IPS-20b (cell line): Measurements from ENCODE around the gene PDS5A.
"Not testable (repeated sequence)": the region's sequence is repeated elsewhere in the genome, so short reads cannot be mapped to it uniquely, and the experiment has no call there.

Source experiments
- H3K27ac ChIP-seq: one replicate; pipeline ENCODE4 v1.5.1; 2013; ENCODE audit warnings: low read length
- H3K27me3 ChIP-seq: 2 replicates; pipeline ENCODE4 v1.6.1; 2013; ENCODE audit warnings: mild to moderate bottlenecking, low read length, inconsistent platforms; ENCODE audit not compliant: insufficient read depth
- H3K36me3 ChIP-seq: 2 replicates; pipeline ENCODE4 v1.6.1; 2013; ENCODE audit warnings: low read depth, mild to moderate bottlenecking, inconsistent platforms, low read length, moderate library complexity; ENCODE audit not compliant: insufficient read depth
- H3K4me1 ChIP-seq: 2 replicates; pipeline ENCODE4 v1.6.1; 2013; ENCODE audit warnings: mild to moderate bottlenecking, control low read depth, inconsistent platforms, low read length, moderate library complexity; ENCODE audit not compliant: insufficient read depth
- H3K4me3 ChIP-seq: 2 replicates; pipeline ENCODE4 v1.5.1; 2013; ENCODE audit warnings: mild to moderate bottlenecking, low read length, inconsistent platforms
- H3K9ac ChIP-seq: 2 replicates; pipeline ENCODE4 v1.6.1; 2013; ENCODE audit warnings: low read depth, mild to moderate bottlenecking, inconsistent platforms, low read length, moderate library complexity
- H3K9me3 ChIP-seq: 2 replicates; pipeline ENCODE4 v1.6.1; 2013; ENCODE audit warnings: mild to moderate bottlenecking, low read depth, low read length, inconsistent platforms; ENCODE audit not compliant: insufficient read depth

The PDS5A gene

DNA sequence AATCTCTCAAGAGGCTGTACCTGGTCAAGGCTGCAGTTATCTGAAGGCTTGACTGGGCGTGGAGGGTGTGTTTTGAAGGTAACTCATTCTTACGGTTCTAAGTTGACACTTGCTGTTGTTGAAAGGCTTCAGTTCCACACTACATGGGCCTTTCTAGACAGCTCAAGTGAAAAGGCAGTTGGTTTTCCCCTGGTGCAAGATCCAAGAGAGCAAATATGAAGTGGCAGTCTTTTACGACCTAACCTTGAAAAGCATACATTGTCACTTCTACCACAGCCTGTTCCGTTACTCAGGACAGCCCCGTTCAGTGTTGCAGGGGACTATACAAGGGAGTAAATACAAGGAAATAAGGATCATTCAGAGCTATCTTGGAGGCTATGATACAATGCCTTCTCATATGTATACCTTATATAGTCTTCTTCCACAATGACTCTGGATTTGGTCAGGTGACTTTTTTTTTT, 46.2 kb downstream of the PDS5A start:
- no peaks in the 10 kb centered on the region for H3K27me3 ChIP-seq
- no peak overlapping the region for H3K27ac ChIP-seq
- no peak overlapping the region for H3K4me3 ChIP-seq
- H3K36me3 ChIP-seq = peaks cover 17% of the 10 kb centered on the region
- no peaks in the 10 kb centered on the region for H3K9me3 ChIP-seq
- peaks cover 9% of the 10 kb centered on the region; the same call in 1 of the 2 replicates for H3K4me1 ChIP-seq
- no peak overlapping the region for H3K9ac ChIP-seq

DNA sequence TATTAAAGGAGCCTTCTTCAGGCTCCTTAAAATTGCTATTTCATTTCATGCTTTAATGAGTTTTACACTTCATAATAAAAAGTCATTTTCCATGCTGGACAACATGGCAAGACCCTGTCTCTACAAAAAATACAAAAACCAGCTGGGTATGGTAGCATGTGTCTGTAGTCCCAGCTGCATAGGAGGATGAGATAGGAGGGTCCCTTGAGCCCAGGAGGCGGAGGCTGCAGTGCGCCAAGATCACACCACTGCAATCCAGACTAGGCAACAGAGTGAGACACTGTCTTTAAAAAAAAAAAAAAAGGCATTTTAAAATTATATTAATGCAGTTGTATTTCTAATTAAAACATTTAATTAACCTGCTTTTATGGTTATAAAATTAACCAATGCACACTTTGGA, 49.2 kb downstream of the PDS5A start:
- Histone ChIP-seq H3K9me3 (no peaks in the 10 kb centered on the region), H3K27me3 (no peaks in the 10 kb centered on the region), H3K36me3 (peaks cover 42% of the 10 kb centered on the region), H3K9ac (no peak overlapping the region), H3K4me3 (no peak overlapping the region), H3K4me1 (no peaks in the 10 kb centered on the region), H3K27ac (no peak overlapping the region)

- Histone ChIP-seq H3K27me3 (no peaks in the 10 kb centered on the region), H3K4me3 (no peak overlapping the region), H3K9ac (no peak overlapping the region), H3K9me3 (no peaks in the 10 kb centered on the region), H3K27ac (no peak overlapping the region), H3K36me3 (peaks cover 71% of the 10 kb centered on the region), H3K4me1 (no peaks in the 10 kb centered on the region)
Observed at GRCh38 chr4:39924014-39924413, 53.7 kb downstream of the PDS5A start.

DNA sequence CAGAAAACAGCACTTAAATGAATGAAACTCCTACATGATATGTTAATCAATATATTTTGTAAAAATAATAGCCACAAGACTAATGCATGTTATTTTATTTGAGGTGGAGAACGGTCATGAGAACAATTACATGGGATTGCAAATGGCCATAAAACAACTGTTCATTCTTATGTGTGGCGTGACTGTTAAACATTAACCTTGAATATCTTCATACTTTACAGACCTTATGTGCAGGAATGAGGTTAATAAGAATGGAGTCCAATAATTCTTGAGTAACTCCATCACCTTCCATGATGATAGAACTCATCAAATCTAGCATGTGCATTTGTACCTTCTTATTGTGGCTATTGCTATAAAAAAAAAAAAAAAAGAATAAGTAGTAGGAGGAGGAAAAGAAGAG, 55.3 kb downstream of the PDS5A start:
- H3K9me3 ChIP-seq = no peaks in the 10 kb centered on the region
- no peaks in the 10 kb centered on the region for H3K4me1 ChIP-seq
- no peaks in the 10 kb centered on the region for H3K27me3 ChIP-seq
- H3K27ac ChIP-seq = no peak overlapping the region
- no peak overlapping the region for H3K4me3 ChIP-seq
- H3K9ac ChIP-seq = no peak overlapping the region
- peaks cover 79% of the 10 kb centered on the region for H3K36me3 ChIP-seq

GRCh38 chr4:39913471-39913870, 64.2 kb downstream of the PDS5A start:
- Histone ChIP-seq H3K27me3 (no peaks in the 10 kb centered on the region), H3K4me3 (no peak overlapping the region), H3K4me1 (no peaks in the 10 kb centered on the region), H3K27ac (no peak overlapping the region), H3K9me3 (no peaks in the 10 kb centered on the region), H3K9ac (no peak overlapping the region), H3K36me3 (peaks cover 89% of the 10 kb centered on the region)

DNA sequence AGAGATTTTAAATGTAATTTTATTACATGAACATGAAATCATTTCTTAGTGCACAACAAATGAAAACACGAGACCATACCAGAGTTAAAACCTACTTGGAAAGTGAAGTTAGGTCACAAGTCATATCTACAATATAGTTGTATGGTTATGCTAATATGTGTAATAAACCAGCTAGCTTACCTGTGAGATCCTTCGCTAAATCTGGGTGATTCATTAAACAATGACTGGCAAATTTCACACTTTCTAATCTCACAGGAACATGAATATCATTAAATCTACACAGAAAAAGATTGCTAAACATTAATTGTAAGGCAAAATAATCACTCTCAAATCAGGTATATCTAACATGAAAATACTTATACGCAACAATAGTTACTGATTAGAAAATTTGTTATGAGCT, 67.6 kb downstream of the PDS5A start:
- no peaks in the 10 kb centered on the region for H3K4me1 ChIP-seq
- no peaks in the 10 kb centered on the region for H3K27me3 ChIP-seq
- H3K36me3 ChIP-seq = peaks cover 76% of the 10 kb centered on the region
- no peaks in the 10 kb centered on the region for H3K9me3 ChIP-seq
- H3K27ac ChIP-seq = no peak overlapping the region
- H3K4me3 ChIP-seq = no peak overlapping the region
- no peak overlapping the region for H3K9ac ChIP-seq

GRCh38 chr4:39908284-39908683, 69.4 kb downstream of the PDS5A start:
- Histone ChIP-seq H3K27ac (no peak overlapping the region), H3K4me1 (no peaks in the 10 kb centered on the region), H3K36me3 (peaks cover 70% of the 10 kb centered on the region), H3K9ac (no peak overlapping the region), H3K27me3 (no peaks in the 10 kb centered on the region), H3K9me3 (no peaks in the 10 kb centered on the region), H3K4me3 (no peak overlapping the region)

DNA sequence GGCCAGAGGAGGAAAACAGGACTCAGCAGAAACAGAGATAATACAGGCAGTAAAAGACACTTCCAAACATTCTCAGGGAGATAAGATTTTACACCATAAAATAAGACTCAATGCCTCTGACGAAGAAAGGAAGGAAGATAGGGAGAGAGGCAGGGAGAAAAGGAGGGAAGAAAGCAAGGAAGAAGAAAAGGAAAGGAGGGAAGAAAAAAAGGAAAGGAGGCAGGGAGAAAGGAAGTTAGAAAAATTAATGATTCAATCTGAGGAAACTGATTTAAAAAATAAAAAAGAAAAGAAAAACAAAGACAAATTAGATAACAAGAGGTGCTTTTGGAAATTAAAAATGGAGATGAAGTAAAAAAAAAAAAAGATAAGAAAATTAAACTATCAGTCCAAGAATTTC, 72.1 kb downstream of the PDS5A start:
- Histone ChIP-seq H3K27ac (no peak overlapping the region), H3K36me3 (peaks cover 74% of the 10 kb centered on the region), H3K4me1 (no peaks in the 10 kb centered on the region), H3K9ac (no peak overlapping the region), H3K27me3 (no peaks in the 10 kb centered on the region), H3K9me3 (no peaks in the 10 kb centered on the region), H3K4me3 (no peak overlapping the region)

GRCh38 chr4:39905019-39905418, 72.7 kb downstream of the PDS5A start:
- not testable (repeated sequence) for H3K9ac ChIP-seq, H3K27me3 ChIP-seq, H3K9me3 ChIP-seq, H3K27ac ChIP-seq, H3K4me1 ChIP-seq, H3K4me3 ChIP-seq
- H3K36me3 ChIP-seq = peaks cover 74% of the 10 kb centered on the region

DNA sequence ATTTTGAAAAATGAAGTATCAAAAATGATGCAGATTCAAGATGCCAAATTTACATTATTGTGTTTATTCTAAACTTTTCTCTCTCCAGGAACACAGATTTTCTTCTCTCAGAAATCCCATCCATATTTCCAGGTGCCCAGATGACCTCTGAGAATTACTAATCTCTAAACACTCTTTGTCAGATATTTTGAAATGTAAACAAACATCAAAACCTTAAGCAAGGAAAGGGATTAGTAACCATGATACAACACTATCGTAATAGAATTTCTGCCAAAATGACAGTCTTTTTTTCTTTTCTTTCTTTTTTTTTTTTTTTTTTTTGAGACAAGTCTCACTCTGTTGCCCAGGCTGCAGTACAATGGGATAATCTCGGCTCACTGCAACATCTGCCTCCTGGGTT, 76.7 kb downstream of the PDS5A start:
- Histone ChIP-seq H3K27me3 (no peaks in the 10 kb centered on the region), H3K9ac (no peak overlapping the region), H3K9me3 (no peaks in the 10 kb centered on the region), H3K4me3 (no peak overlapping the region), H3K4me1 (peaks cover 12% of the 10 kb centered on the region; the same call in 1 of the 2 replicates), H3K36me3 (peaks cover 80% of the 10 kb centered on the region), H3K27ac (no peak overlapping the region)

GRCh38 chr4:39899291-39899690, 78.4 kb downstream of the PDS5A start:
- no peak overlapping the region for H3K4me3 ChIP-seq
- H3K27me3 ChIP-seq = no peaks in the 10 kb centered on the region
- peaks cover 12% of the 10 kb centered on the region; the same call in 1 of the 2 replicates for H3K4me1 ChIP-seq
- no peak overlapping the region for H3K9ac ChIP-seq
- H3K36me3 ChIP-seq = peaks cover 95% of the 10 kb centered on the region
- no peaks in the 10 kb centered on the region for H3K9me3 ChIP-seq
- H3K27ac ChIP-seq = no peak overlapping the region

GRCh38 chr4:39898015-39898414, 79.7 kb downstream of the PDS5A start:
- Histone ChIP-seq H3K9me3 (no peaks in the 10 kb centered on the region), H3K4me3 (no peak overlapping the region), H3K4me1 (peaks cover 12% of the 10 kb centered on the region; the same call in 1 of the 2 replicates), H3K36me3 (peaks cover 93% of the 10 kb centered on the region), H3K27me3 (no peaks in the 10 kb centered on the region), H3K27ac (peak overlapping the region; percentile 56), H3K9ac (0 out of 2 replicates have a peak overlapping the region, but pooled peaks have one; percentile 2)

DNA sequence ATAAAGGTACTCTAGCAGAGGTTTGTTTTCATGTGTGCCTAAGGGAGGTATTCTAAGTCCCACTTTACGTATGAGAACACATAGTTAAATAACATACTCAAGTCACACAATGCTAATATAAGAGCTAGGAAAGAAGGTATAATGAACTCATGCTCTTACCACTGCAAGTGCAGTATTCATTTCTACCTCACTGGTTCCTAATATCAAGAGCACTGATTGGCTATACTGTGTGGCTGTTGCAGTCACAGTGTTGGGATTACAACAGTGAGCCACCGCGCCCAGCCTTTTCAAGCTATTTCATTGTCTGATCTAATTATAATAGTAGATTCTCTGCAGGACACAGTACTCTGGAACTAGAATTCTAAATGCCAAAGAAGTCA, 84.0 kb downstream of the PDS5A start:
- H3K4me3 ChIP-seq = no peak overlapping the region
- H3K4me1 ChIP-seq = peaks cover 26% of the 10 kb centered on the region
- H3K9ac ChIP-seq = no peak overlapping the region
- no peaks in the 10 kb centered on the region for H3K9me3 ChIP-seq
- no peak overlapping the region for H3K27ac ChIP-seq
- no peaks in the 10 kb centered on the region for H3K27me3 ChIP-seq
- peaks cover 77% of the 10 kb centered on the region for H3K36me3 ChIP-seq
